HG03045 (cell line): ENCODE results near the gene NFIC.
"Not testable (repeated sequence)": the region's sequence is repeated elsewhere in the genome, so short reads cannot be mapped to it uniquely, and the experiment has no call there.

Source experiments
- ATAC-seq: cut with Tn5 transposase; IDR thresholded peaks from one replicate; pipeline ENCODE4 v1.9.1; 2021; ENCODE audit warnings: mild to moderate bottlenecking, moderate library complexity; ENCODE audit not compliant: unreplicated experiment

NFIC gene

DNA sequence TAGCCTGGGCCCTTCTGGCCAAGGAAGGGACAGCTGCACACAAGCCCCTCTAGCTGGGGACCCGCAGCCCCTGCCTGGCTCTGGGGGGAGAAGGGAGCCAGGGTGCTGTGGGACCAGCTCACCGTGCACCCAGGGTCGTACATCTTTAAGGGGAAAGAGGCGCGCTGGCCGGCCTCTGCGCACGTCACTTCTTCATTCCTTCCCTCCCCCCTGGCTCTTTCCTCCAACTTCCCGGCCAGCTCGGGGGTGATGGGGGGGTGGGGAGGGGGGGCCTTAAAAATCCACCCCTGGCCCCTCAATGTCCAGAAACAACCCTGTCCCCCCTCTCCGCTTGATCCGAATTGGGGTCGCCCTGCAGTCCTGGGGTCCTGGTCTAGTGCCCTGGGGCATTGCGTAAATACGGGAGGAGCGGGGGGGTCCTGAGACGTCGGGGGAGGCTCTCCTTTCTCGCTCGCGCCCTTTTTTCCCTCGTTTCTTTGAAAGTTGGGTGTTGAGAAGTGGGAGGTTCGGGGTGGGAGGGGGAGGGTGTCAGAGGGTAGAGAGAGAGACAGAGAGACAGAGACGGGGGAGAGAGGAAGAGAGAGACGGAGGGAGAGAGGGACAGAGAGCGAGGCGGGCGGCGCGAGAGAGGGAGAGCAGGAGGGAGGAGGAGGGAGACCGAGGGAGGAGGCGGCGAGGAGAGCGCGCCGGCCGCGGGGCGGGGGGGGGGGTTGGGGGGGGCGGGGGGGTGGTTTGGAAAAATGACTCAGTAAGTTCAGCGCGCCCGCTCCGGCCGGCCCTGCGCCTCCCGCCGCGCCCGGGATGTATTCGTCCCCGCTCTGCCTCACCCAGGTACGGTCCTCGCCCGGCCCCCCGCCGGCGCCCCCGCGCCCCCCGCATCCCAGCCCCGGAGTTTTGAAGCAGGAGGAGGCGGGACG lies at the start of gene NFIC:
Gene NFIC, plus strand, starts transcription at position 748 of the 917 bp plus-strand sequence. Its CDS starts 54 bp downstream, at position 802.
- ATAC-seq = no peak

DNA sequence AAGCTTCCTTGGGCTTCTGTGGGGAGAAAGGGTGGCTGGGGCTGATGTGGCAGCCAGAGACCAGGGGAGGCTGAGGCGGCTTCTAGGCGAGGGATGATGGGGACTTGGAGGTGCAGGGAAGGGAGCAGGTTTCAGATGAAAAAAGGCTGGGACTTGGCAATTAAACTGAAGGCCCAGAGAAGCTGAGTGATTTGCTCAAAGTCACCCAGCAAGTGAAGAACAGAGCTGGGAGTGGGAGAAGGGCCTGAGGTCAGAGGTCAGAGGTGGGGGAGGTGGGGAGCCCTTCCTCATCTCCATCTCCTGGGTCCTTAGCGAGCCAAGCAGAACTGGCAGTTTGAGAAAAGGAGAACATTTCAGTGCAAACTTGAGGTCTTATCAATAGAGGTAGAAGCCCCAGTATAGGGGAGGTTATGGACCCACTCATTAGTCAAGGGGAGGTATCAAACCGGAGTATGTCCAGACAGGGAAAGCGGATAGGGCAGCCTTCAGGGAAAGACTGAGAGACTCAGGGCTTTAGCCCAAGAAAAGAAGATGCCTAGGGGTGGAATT lies 49.6 kb upstream of the NFIC start:
- no peak for ATAC-seq

DNA sequence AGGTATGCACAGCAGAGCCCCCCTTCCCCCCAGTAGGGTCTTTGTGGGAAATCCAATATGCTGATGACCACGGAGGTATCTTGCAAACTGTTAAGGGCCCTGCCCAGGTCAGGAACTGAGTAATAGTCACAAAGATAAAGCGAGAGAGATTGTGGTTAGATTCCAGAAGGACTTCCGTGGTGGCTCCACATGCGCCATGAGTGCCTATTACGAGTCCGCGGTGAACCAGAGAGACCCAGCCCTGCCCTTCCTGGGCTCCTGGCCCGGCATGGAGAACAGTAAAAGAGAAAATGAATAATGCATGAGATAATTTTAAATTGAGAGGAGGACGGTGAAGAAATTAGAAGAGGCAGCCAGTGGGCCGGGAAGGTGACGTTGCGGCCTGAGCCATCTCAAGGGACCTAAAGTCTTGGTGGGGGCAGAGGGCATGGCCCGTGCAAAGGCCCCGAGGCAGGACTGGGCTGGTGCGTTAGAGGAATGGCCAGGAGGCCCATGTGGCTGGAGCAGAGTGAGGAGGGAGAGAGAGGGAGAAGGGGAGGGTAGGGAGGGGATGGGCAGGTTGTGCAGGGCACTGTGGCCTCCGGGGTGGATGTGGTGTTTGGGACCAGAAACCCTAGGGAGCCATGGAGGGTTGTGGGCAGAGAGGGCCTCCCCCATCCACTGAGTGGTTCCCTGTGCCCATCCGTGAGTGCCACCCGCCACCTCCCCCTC lies 46.6 kb upstream of the NFIC start:
- ATAC-seq = no peak

DNA sequence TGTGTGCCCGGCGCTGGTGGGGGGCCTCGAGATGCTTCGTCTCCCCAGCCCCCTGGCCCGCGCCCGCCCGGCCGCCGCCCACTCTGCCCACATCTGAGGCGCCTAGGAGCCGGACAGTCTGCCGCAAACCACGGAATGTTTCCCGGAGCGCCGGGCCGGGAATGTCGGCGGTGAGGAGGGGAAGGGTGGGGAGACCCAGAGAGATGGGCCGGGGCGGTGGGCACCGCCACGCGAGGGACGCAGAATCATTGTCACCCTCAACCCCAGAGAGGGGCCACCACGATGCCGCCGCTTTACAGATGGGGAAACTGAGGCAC lies 46.1 kb upstream of the NFIC start:
- ATAC-seq = no peak

DNA sequence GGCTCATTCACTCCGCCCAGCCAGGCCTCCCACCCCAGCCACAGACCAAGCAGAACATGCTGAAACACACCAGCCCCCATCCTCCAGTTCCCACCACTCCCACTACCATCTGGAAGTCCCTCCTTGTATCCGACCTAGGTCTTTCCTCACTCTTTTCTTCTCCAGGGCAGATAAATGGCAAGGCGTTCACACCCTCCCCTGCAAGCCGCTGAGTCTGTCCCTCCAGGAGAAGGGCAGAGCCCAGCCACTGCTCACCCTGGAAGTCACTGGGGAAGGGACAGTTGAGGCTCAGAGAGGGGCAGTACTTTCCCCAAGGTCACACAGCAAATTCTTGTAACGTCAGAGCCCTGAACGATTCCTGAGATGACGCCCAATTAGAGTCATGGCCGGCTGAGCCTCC lies 45.5 kb upstream of the NFIC start:
- ATAC-seq = no peak

DNA sequence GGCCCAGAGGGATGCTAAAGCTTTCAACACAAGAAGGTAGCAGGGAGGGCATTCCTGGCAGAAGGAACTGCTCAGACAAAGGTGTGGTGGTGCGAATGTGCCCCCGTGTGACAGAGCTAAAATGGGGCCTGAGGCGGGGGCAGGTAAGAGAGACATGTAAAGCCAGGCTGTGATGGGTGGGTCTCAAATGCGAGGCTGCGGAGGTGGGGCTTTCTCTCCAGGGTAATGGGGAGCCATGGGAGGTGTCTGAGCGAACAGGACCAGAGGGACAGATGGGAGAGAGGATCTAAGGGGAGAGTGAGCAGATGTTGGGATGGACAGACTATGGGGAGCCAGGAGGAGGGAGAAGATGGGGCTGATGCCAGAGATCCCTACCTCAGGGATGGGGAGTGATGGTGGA lies 44.7 kb upstream of the NFIC start:
- ATAC-seq = no peak

GRCh38 chr19:3322199-3322978 lies 44.0 kb upstream of the NFIC start:
- no peak for ATAC-seq

DNA sequence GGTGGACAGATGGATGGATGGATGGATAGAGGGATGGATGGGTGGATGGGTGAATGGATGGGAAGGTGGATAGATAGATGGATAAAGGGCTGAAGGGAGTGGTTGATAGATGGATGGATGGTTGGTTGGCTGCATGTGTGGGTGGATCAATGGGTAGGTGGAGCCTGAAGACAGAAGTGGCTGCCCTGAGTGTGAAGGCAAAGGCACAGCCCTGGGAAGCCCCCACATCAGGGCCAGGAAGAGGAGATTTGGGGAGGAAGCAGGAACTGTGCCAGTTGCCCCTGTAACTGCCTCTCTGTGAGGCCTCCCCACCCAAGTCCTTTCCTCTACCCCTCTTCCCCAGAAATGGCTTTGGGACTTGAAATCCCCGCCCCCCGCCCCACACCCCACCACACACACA lies 43.4 kb upstream of the NFIC start:
- no peak for ATAC-seq

DNA sequence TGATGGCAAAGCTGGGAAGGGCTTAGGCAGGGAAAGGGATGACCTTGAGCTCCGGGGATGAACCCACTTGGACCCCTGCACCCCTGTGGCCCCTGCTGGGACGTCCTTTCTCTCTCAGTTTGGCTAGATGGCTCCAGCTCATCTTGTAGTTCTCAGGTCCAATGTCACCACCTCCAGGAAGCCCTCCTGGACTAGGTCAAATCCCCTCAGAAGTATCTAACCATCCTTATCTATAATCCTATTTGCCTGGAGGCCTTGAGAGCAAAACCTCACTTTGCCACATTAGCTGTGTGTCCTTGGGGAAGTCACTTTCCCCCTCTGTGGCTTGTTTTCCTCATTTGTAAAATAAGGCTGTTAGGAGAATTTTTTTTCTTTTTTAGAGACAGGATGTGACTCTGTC lies 42.7 kb upstream of the NFIC start:
- no peak for ATAC-seq

GRCh38 chr19:3324405-3324856 lies 42.0 kb upstream of the NFIC start:
- ATAC-seq = no peak

- no peak for ATAC-seq
These were observed 40.9 kb upstream of the NFIC start for GRCh38 chr19:3325451-3325850.

DNA sequence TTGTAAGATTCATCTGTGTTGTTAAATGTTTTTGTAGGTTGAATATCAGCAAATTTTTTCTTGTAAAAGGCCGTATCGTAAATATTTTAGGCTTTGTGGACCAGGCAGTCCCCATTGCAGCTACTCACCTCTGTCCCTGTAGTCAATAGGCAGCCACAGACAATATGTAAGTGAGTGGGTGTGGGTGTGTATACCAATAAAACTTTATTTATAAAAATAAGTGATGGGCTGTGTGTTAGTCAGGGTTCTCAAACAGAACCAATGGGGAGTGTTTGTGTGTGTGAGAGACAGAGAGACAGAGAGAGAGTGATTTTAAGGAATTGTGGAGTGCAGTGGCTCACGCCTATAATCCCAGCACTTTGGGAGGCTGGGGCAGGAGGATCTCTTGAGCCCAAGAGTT lies 37.6 kb upstream of the NFIC start:
- ATAC-seq = no peak

GRCh38 chr19:3330047-3330446 lies 36.3 kb upstream of the NFIC start:
- no peak for ATAC-seq

DNA sequence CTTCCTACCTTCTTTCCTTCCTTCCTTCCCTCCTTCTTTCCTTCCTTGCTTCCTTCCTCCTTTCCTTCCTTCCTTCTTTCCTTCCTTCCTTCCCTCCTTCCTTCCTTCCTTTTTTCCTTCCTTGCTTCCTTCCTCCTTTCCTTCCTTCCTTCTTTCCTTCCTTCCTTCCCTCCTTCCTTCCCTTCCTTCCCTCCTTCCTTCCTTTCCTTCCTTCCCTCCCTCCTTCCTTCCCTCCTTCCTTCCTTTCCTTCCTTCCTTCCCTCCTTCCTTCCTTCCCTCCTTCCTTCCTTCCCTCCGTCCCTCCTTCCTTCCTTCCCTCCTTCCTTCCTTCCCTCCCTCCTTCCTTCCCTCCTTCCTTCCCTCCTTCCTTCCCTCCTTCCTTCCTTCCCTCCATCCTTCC lies 34.2 kb upstream of the NFIC start:
- not testable (repeated sequence) for ATAC-seq

GRCh38 chr19:3333020-3333583 lies 33.3 kb upstream of the NFIC start:
- no peak for ATAC-seq

- no peak for ATAC-seq
These were observed 32.7 kb upstream of the NFIC start for GRCh38 chr19:3333662-3334061.

DNA sequence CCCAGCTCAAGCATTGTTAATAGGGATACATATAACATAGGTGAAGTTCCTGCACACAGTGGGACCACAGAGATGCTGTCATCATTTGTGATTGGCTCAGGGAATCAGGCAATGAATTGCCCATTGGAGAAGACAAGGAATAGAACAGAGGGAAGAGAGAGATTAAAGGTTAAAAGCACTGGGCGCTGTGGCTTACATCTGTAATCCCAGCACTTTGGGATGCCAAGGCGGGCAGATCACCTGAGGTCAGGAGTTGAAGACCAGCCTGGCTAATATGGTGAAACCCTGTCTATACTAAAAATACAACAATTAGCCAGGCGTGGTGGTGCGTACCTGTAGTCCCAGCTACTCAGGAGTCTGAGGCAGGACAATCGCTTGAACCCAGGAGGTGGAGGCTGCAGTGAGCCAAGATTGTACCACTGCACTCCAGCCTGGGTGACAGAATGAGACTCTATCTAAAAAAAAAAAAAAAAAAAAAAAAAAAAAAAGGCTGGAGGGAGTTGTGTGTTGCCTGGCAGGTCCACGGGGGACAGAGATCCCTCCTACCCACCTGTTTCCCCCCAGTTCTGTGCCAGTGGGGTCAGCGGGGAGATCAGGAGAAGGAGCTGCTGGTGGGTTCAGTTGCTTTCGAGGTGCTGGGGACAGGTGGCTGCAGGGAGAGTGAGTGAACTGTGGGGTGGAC lies 31.5 kb upstream of the NFIC start:
- ATAC-seq = not testable (repeated sequence)

DNA sequence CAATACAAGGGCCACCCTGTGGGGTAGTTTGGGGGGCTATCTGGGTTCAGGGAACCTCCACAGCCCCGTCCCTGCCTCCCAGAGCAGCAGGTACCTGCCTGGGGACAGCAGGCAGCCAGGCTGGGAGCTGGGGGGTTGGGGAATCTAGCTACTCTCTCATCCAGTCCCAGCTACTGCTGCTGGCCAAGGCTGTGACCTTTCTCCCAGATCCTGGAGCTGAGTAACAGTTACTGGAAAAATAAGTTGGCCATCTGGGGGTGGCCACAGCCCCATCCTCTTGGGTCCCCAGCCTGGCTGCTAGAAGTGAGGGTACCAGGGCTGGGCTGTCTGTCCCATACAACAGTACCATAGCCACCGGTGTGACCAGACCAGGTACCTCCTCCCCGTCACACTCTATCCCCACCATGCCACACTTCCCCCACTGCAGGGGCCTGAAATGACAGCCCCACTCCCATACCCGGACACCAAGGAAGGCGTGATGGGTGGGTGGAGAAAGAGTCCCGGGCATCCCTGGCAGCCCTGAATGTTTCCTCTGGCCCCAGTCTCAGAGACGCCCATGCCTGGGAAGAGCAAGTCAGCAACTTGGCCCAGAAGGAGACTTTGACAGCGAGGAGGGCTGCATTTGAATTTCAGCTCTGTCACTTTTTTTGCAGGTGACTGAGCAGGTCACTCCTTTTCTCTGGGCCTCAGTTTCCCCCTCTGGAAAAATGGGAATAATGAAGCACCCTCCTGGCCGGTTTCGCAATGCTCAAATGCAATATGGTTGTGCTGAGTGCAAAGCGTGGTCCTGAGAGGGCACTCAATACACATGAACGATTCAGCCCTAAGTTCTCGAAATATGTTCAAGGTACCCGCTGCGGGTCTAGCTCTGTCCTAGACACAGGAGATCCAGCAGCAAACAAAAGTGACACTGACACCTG lies 30.7 kb upstream of the NFIC start:
- ATAC-seq = no peak

DNA sequence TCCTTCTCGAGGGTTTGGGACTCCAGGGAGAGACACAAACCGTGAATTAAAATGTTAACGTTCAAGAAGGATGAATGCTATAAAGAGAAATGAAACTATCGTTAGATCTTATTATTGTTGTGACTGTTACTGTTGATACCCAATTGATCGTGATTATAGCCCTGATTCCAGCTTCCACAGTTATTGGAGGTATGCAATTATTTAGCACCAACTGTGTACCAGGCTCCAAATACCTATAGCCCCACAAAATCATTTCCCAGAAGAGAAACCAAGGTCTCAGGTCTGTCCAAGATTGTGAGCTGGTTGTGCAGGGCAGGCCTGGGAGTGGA lies 30.1 kb upstream of the NFIC start:
- no peak for ATAC-seq
